Sigmoid colon (tissue), 7 donors: Measurements from ENCODE around the gene C6orf141. TPM values are rescaled to one million over a fixed set of nuclear protein-coding genes. Genes with fewer than 3 reads are reported as not detected.

Experiments used
- DNase-seq: peaks from one replicate; pipeline ENCODE4 v3.0.0-alpha.2; 2019
- H3K27ac ChIP-seq, 4 donors: fragments of 200-600 bp; sonication (generic); one replicate each; pipeline ENCODE4 v1.5.1; 2016 to 2019; ENCODE audit warnings: mild to moderate bottlenecking in 1 of 4
- H3K27me3 ChIP-seq, 3 donors: fragments of 200-600 bp; sonication (generic); one replicate each; pipeline ENCODE4 v1.5.1; 2019; ENCODE audit warnings: mild to moderate bottlenecking in 1 of 3
- H3K36me3 ChIP-seq, 4 donors: fragments of 200-600 bp; sonication (generic); one replicate each; pipeline ENCODE4 v1.5.1; 2016 to 2019
- H3K4me1 ChIP-seq, 4 donors: fragments of 200-600 bp; sonication (generic); one replicate each; pipeline ENCODE4 v1.5.1; 2017 to 2019
- H3K4me3 ChIP-seq, 4 donors: fragments of 200-600 bp; sonication (generic); one replicate each; pipeline ENCODE4 v1.5.1; 2017 to 2019; ENCODE audit warnings: mild to moderate bottlenecking in 2 of 4, moderate library complexity in 1 of 4
- H3K9me3 ChIP-seq, 4 donors: fragments of 200-600 bp in 3 of 4; sonication (generic) in 3 of 4; one replicate each; pipeline versions ENCODE4 v1.5.1 to v1.6.1; 2013 to 2019
- EP300 ChIP-seq, 4 donors: sonication (generic); formaldehyde crosslinking; IDR thresholded peaks; one replicate each; pipeline ENCODE4 v1.6.1; 2017; ENCODE audit warnings: antibody characterized with exemption in 4 of 4
- POLR2A ChIP-seq, 2 donors: fragments of 450-650 bp; IDR thresholded peaks; one replicate each; pipeline ENCODE4 v1.6.1; 2016; ENCODE audit warnings: antibody characterized with exemption in 2 of 2, mild to moderate bottlenecking in 2 of 2, moderate library complexity in 2 of 2
- POLR2AphosphoS5 ChIP-seq, 4 donors: sonication (generic); formaldehyde crosslinking; IDR thresholded peaks; one replicate each; pipeline ENCODE4 v1.6.1; 2017; ENCODE audit warnings: antibody characterized with exemption in 4 of 4
- WGBS, 2 donors: extraction: QIAGEN DNeasy Blood & Tissue Kit; methylation state at CpG; one replicate each; pipeline ENCODE4 v1.1.7; 2013; 5-methylcytosine and 5-hydroxymethylcytosine counted together
- intact Hi-C: fragments of 100-400 bp; cut with DNase I; formaldehyde crosslinking; loops from one replicate; pipeline ENCODE4 v1.15.1; 2023
- polyA plus RNA-seq, 3 donors: library from polyadenylated mRNA; stranded (reverse); fragments of 200-250 nt; gene quantifications; one replicate each; pipeline ENCODE4 v1.2.3, GENCODE V29; 2013
- total RNA-seq, 4 donors: library from RNA; depleted of rRNA; stranded (reverse); fragments of >200 nt; gene quantifications; one replicate each; pipeline ENCODE4 v1.1.0, GENCODE V29; 2016
- TF ChIP-seq, protein P1 (sequence below), 4 experiments: fragments of 450-650 bp in 3 of 4; fragments of 200-600 bp in 1 of 4; IDR thresholded peaks; one replicate each; pipeline ENCODE4 v1.5.1; 2016 to 2019; ENCODE audit warnings: antibody characterized with exemption in 4 of 4, mild to moderate bottlenecking in 3 of 4, moderate library complexity in 2 of 4
- donor health status: healthy with polysubstance abuse.
- donor health status: Bipolar disorder and iron deficiency.
- donor health status: healthy.

Gene C6orf141
- total and polyA plus RNA-seq, 7 donors, result 1.4 to 6.9 (median 3.6) TPM

DNA sequence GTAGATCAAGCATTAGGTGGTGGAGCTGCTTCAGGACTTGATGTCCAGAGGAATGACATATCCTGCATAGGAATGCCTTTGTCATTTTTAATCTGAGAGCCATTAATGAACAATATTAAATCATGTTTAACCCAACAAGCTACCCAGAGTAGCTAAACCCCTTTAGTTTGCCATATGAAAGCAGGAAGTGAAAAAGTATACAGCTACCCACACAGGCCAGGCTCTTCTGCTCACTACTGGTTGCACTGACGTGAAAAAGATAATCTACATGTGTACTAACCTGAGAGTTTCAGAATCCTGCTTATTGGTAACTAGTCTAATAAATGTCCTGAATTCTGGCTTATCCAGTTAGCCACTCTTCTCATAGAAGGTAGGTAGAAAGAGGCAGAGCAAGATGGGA is 30.8 kb upstream of the C6orf141 start:
- TF ChIP-seq EP300 (IDR thresholded peaks at IDR 0.05) (no peak), POLR2A (IDR thresholded peaks at IDR 0.05) (no peak), POLR2AphosphoS5 (IDR thresholded peaks at IDR 0.05) (no peak)
- TF ChIP-seq, protein P1, sequence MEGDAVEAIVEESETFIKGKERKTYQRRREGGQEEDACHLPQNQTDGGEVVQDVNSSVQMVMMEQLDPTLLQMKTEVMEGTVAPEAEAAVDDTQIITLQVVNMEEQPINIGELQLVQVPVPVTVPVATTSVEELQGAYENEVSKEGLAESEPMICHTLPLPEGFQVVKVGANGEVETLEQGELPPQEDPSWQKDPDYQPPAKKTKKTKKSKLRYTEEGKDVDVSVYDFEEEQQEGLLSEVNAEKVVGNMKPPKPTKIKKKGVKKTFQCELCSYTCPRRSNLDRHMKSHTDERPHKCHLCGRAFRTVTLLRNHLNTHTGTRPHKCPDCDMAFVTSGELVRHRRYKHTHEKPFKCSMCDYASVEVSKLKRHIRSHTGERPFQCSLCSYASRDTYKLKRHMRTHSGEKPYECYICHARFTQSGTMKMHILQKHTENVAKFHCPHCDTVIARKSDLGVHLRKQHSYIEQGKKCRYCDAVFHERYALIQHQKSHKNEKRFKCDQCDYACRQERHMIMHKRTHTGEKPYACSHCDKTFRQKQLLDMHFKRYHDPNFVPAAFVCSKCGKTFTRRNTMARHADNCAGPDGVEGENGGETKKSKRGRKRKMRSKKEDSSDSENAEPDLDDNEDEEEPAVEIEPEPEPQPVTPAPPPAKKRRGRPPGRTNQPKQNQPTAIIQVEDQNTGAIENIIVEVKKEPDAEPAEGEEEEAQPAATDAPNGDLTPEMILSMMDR (IDR thresholded peaks at IDR 0.05), result no peak
- intact Hi-C loops, result no loop called here
- WGBS, 2 donors, result 77 to 89% methylated on average over 1 of the region's 1 CpG

DNA sequence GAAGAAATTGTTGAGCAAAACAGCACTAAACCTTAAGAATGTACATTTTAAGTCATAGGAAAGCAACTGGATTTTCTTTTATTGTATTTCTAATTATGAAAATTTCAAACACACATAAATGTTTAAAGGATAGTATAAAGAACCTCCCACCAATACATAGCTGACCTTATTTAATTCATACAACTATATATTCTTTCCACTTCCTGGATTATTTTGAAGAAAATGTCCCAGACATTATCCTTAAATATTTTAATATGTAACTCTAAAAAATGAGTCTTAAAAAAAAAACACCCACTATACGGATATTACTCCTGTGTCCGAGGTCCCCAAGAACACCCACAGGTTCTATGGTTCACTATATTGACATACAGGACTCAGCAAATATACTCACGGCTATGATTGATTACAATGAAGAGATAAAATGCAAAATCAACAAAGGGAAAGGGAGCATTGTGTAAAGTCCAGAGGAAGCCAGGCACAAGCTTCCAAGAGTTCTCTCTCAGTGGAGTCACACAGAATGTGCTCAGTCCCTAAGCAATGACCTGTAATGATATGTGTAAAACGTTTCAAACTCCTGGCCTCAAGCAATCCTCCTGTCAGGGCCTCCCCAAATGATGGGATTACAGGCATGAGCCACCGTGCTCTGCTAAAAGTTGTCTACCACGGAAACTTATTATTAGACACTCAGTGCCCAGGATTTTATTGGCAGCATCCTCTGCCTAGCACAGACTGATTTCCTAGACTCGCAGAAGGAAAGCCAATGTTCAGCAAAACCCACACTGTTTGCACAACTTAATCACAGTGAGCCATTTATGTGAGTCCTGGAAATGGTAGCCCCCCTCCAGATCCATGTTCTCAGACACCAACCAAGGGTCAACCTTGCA is 27.5 kb upstream of the C6orf141 start:
- intact Hi-C loops, result no loop called here
- Histone ChIP-seq H3K9me3 (no peaks in the 10 kb centered on the region), H3K4me3 (no peak overlapping the region), H3K36me3 (no peaks in the 10 kb centered on the region), H3K27ac (no peak overlapping the region), H3K4me1 (no peaks in the 10 kb centered on the region), H3K27me3 (no peaks in the 10 kb centered on the region)
- 18 to 68% methylated on average over 7 of the region's 7 CpGs for WGBS, 2 donors
- DNase-seq, result no peak
- no peak for TF ChIP-seq EP300 (IDR thresholded peaks at IDR 0.05)
- no peak for TF ChIP-seq POLR2A (IDR thresholded peaks at IDR 0.05)
- no peak for TF ChIP-seq POLR2AphosphoS5 (IDR thresholded peaks at IDR 0.05)

More for the DNA sequence above, 30.8 kb upstream of the C6orf141 start:
- Histone ChIP-seq H3K4me1 (no peaks in the 10 kb centered on the region), H3K4me3 (no peak overlapping the region), H3K9me3 (no peaks in the 10 kb centered on the region), H3K27me3 (no peaks in the 10 kb centered on the region), H3K36me3 (no peaks in the 10 kb centered on the region), H3K27ac (no peak overlapping the region)
- no peak for DNase-seq

DNA sequence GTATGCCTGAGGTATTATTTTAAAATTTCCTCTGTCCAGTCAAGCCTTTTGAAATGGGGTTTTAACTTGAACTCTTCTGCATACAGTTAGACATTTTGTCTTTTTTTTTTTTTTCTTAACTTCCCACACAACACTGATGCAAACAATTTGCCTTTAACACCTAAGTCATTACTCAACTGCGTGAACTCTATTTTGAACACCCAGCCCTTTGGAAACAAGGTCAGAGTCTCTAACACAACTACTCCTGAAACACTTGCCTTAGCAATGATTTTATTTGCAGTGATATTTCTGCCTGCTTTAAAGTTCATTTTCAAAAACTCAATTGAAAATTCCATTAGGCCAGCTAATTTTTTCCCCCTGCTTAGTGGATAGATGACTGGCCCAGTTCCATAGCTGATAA is 26.6 kb upstream of the C6orf141 start:
- H3K36me3 ChIP-seq, result no peaks in the 10 kb centered on the region
- DNase-seq, result no peak
- WGBS, 2 donors, result 56 to 90% methylated on average over 1 of the region's 1 CpG
- intact Hi-C loops, result no loop called here
- H3K4me1 ChIP-seq, result no peaks in the 10 kb centered on the region
- no peaks in the 10 kb centered on the region for H3K9me3 ChIP-seq
- H3K27ac ChIP-seq, result no peak overlapping the region
- no peaks in the 10 kb centered on the region for H3K27me3 ChIP-seq
- no peak overlapping the region for H3K4me3 ChIP-seq
- TF ChIP-seq, protein P1 (IDR thresholded peaks at IDR 0.05), result no peak
- TF ChIP-seq POLR2A (IDR thresholded peaks at IDR 0.05) (no peak), POLR2AphosphoS5 (IDR thresholded peaks at IDR 0.05) (no peak), EP300 (IDR thresholded peaks at IDR 0.05) (no peak)

DNA sequence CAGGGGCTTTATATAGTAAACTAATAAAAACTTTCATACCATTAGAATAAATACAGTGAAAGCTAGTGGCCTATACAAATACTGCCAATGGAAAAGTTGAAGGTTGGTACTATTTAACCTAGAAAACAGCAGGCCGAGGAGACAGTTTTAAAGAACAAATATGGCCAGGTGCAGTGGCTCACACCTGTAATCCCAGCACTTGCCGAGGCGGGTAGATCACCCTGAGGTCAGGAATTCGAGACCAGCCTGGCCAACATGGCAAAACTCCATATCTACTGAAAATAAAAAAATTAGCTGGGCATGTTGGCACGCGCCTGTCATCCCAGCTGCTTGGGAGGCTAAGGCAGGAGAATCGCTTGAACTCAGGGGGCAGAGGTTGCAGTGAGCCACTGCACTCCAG is 25.9 kb upstream of the C6orf141 start:
- Histone ChIP-seq H3K9me3 (no peaks in the 10 kb centered on the region), H3K27me3 (no peaks in the 10 kb centered on the region), H3K36me3 (no peaks in the 10 kb centered on the region), H3K27ac (no peak overlapping the region), H3K4me3 (no peak overlapping the region), H3K4me1 (no peaks in the 10 kb centered on the region)
- no peak for DNase-seq
- intact Hi-C loops, result no loop called here
- 58 to 84% methylated on average over 7 of the region's 7 CpGs for WGBS, 2 donors
- no peak for TF ChIP-seq EP300 (IDR thresholded peaks at IDR 0.05)
- no peak for TF ChIP-seq POLR2AphosphoS5 (IDR thresholded peaks at IDR 0.05)
- TF ChIP-seq, protein P1 (IDR thresholded peaks at IDR 0.05), result no peak
- TF ChIP-seq POLR2A (IDR thresholded peaks at IDR 0.05), result no peak

DNA sequence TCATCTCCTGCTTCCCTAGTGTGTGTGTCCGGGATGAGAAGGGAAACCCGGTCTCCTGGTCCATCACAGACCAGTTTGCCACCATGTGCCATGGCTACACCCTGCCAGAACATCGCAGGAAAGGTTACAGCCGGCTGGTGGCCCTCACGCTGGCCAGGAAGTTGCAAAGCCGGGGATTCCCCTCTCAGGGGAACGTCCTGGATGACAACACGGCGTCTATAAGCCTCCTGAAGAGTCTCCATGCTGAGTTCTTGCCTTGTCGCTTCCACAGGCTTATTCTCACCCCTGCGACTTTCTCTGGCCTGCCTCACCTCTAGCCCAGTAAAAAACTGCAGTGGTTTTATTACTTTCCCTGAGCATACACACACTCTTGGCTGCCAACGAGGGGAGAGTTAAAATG is 23.9 kb upstream of the C6orf141 start:
- Histone ChIP-seq H3K4me1 (no peaks in the 10 kb centered on the region), H3K9me3 (no peaks in the 10 kb centered on the region), H3K27me3 (no peaks in the 10 kb centered on the region), H3K4me3 (no peak overlapping the region), H3K27ac (no peak overlapping the region), H3K36me3 (no peaks in the 10 kb centered on the region)
- 22 to 67% methylated on average over 12 of the region's 12 CpGs for WGBS, 2 donors
- TF ChIP-seq POLR2AphosphoS5 (IDR thresholded peaks at IDR 0.05) (no peak), POLR2A (IDR thresholded peaks at IDR 0.05) (no peak), EP300 (IDR thresholded peaks at IDR 0.05) (no peak)
- TF ChIP-seq, protein P1 (IDR thresholded peaks at IDR 0.05), result no peak
- DNase-seq, result no peak
- intact Hi-C loops, result no loop called here
